RWPE1 (cell line): ENCODE data around the gene MPP3.

Experiments
- CTCF ChIA-PET: fragments of 350-600 bp; sonication (Branson Sonifier 250); formaldehyde crosslinking; extraction: SDS; loops from one replicate; lab custom pipeline; 2021; lab: Yijun Ruan, JAX
- POLR2A ChIA-PET: fragments of 400-600 bp; formaldehyde crosslinking; extraction: SDS; loops from one replicate; lab custom pipeline; 2020; ENCODE audit warnings: antibody characterized with exemption; ENCODE audit not compliant: low non-redundant PET; lab: Yijun Ruan, JAX
- DNase-seq: peaks from one replicate; pipeline ENCODE4 v3.0.0; 2012; ENCODE audit warnings: low spot score
- H3K27ac ChIP-seq: fragments of 450-650 bp; 2 replicates; pipeline ENCODE4 v1.5.1; 2017
- CTCF ChIP-seq: fragments of 450-650 bp; conservative IDR thresholded peaks from 2 replicates; pipeline ENCODE4 v1.5.1; 2017; ENCODE audit warnings: low read depth, mild to moderate bottlenecking

Gene MPP3

GRCh38 chr17:43854498-43854897 is 21.6 kb upstream of the MPP3 start:
- POLR2A ChIA-PET = no interaction called here
- CTCF ChIA-PET = no interaction called here
- TF ChIP-seq CTCF = no peak
- H3K27ac ChIP-seq = no peak overlapping the region
- no peak for DNase-seq

GRCh38 chr17:43853546-43853945 is 20.6 kb upstream of the MPP3 start:
- CTCF ChIA-PET = no interaction called here
- no peak overlapping the region for H3K27ac ChIP-seq
- no peak for DNase-seq
- no peak for TF ChIP-seq CTCF
- POLR2A ChIA-PET = no interaction called here

- ChIA-PET POLR2A (no interaction called here), CTCF (no interaction called here)
- no peak for TF ChIP-seq CTCF
- no peak overlapping the region for H3K27ac ChIP-seq
- no peak for DNase-seq
Measured at GRCh38 chr17:43852571-43852970, 19.6 kb upstream of the MPP3 start.

GRCh38 chr17:43849116-43849515 is 16.2 kb upstream of the MPP3 start:
- ChIA-PET CTCF (no interaction called here), POLR2A (interaction anchor here (0.6 kb wide), 1 partner anchor 78 kb away, joined by 6 read pairs; no protein-coding TSS in a partner anchor)
- DNase-seq = no peak
- H3K27ac ChIP-seq = no peak overlapping the region
- TF ChIP-seq CTCF = no peak

GRCh38 chr17:43848601-43849000 is 15.7 kb upstream of the MPP3 start:
- no peak overlapping the region for H3K27ac ChIP-seq
- ChIA-PET CTCF (interaction anchor here (0.8 kb wide), 1 partner anchor 888 kb away, joined by 3 read pairs; no protein-coding TSS in a partner anchor), POLR2A (interaction anchor here (0.6 kb wide), 1 partner anchor 77 kb away, joined by 6 read pairs; no protein-coding TSS in a partner anchor)
- DNase-seq = no peak
- TF ChIP-seq CTCF = no peak

- ChIA-PET CTCF (interaction anchor here (0.5 to 1.8 kb wide), 22 partner anchors 10 to 696 kb away, joined by 3 to 17 read pairs (median 4); no protein-coding TSS in a partner anchor), POLR2A (no interaction called here)
- DNase-seq = no peak
- TF ChIP-seq CTCF = no peak
- no peak within 1 kb of the TSS for H3K27ac ChIP-seq
Measured at GRCh38 chr17:43846963-43847371, 14.0 kb upstream of the MPP3 start, which contains the start of gene CD300LG. CD300LG (plus strand) TSS chr17:43847176; CDS start chr17:43847217, 41 bp downstream.
